Naive thymus-derived CD8-positive, alpha-beta T cell (primary cell): Measurements from ENCODE around the gene AACS. TPM values are rescaled to one million over a fixed set of nuclear protein-coding genes. Genes with fewer than 3 reads are reported as not detected.
"Not testable (repeated sequence)": the region's sequence is repeated elsewhere in the genome, so short reads cannot be mapped to it uniquely, and the experiment has no call there.

Experiments used
- ATAC-seq, 2 donors: fragments of 150-1000 bp; cut with Tn5 transposase in 1 of 2; sonication (Bioruptor Pico), chemical (Tn5 transposase) in 1 of 2; 1 replicate in 1 of 2; 2 replicates in 1 of 2; pipeline ENCODE4 v1.10.0; 2021; ENCODE audit warnings: mild to moderate bottlenecking in 2 of 2, moderate library complexity in 2 of 2
- POLR2A ChIA-PET: fragments of 350-600 bp; sonication (Branson Sonifier 250); formaldehyde crosslinking; loops from one replicate; lab custom pipeline; 2021; ENCODE audit warnings: antibody characterized with exemption; lab: Charles Lee
- DNase-seq, 10 donors: peaks; one replicate each; pipeline versions ENCODE4 v3.0.0 to v3.0.0-alpha.2; 2020 to 2022
- H3K27ac Mint-ChIP-seq, 10 donors: one replicate each; pipeline ENCODE4 v1.8.0; 2020 to 2022; ENCODE audit warnings: mild to moderate bottlenecking in 10 of 10, mixed read lengths in 10 of 10, moderate library complexity in 4 of 10, inconsistent platforms in 1 of 10
- H3K27me3 Mint-ChIP-seq, 5 donors: one replicate each; pipeline ENCODE4 v1.8.0; 2021 to 2022; ENCODE audit warnings: mixed read lengths in 5 of 5
- H3K36me3 Mint-ChIP-seq, 3 donors: one replicate each; pipeline ENCODE4 v1.8.0; 2020 to 2022; ENCODE audit warnings: mixed read lengths in 3 of 3, mild to moderate bottlenecking in 2 of 3, inconsistent platforms in 1 of 3
- H3K4me1 Mint-ChIP-seq, 4 donors: one replicate each; pipeline ENCODE4 v1.8.0; 2021 to 2022; ENCODE audit warnings: mixed read lengths in 4 of 4
- H3K4me3 Mint-ChIP-seq, 10 donors: one replicate each; pipeline ENCODE4 v1.8.0; 2020 to 2022; ENCODE audit warnings: mild to moderate bottlenecking in 10 of 10, mixed read lengths in 10 of 10, moderate library complexity in 6 of 10, inconsistent platforms in 1 of 10
- H3K9me3 Mint-ChIP-seq, 9 donors: one replicate each; pipeline ENCODE4 v1.8.0; 2020 to 2022; ENCODE audit warnings: mixed read lengths in 9 of 9, mild to moderate bottlenecking in 3 of 9, inconsistent platforms in 1 of 9, moderate library complexity in 1 of 9
- polyA plus RNA-seq, 3 donors: library from polyadenylated mRNA; unstranded; fragments of 300-500 nt; fragmentation: Illumina TruSeq; gene quantifications; one replicate each; pipeline ENCODE4 v1.2.3, GENCODE V29; 2021
- total RNA-seq, 8 experiments: library from RNA in 2 of 8; stranded (reverse) in 2 of 8; gene quantifications; one replicate each; pipeline ENCODE4 v1.2.3 and lab custom pipeline; 2021 to 2026

AACS gene
- total and polyA plus RNA-seq, 5 experiments from 2014 or later: 7.4 to 20.4 (median 17.2) TPM

DNA sequence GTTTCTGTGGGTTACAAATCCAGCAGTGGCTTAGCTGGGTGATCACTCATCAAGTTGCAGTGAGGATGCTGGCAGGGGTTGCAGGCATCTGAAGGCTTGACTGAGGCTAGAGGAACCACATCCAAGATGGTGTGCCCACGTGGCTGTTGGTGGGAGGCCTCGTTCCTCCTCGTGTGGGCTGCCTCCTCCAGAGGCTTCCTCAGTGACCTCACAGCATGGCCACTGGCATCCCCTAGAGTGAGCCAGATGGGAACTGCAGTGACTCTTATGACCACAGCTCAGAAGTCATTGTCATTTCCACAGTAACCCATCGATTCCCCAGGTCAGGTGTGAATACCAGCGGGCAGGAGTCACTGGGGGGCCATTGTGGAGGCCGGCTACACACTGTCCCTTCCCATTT lies 17.8 kb downstream of the AACS start:
- POLR2A ChIA-PET: no interaction called here
- Mint-ChIP-seq H3K4me1 (peaks cover 0 to 3% (median 0%) of the 10 kb centered on the region in 4 donors), H3K9me3 (no peaks in the 10 kb centered on the region), H3K27me3 (no peaks in the 10 kb centered on the region), H3K36me3 (peaks cover 0 to 44% (median 8%) of the 10 kb centered on the region in 3 donors), H3K4me3 (no peak overlapping the region), H3K27ac (no peak overlapping the region)
- ATAC-seq: no peak
- DNase-seq: no peak

DNA sequence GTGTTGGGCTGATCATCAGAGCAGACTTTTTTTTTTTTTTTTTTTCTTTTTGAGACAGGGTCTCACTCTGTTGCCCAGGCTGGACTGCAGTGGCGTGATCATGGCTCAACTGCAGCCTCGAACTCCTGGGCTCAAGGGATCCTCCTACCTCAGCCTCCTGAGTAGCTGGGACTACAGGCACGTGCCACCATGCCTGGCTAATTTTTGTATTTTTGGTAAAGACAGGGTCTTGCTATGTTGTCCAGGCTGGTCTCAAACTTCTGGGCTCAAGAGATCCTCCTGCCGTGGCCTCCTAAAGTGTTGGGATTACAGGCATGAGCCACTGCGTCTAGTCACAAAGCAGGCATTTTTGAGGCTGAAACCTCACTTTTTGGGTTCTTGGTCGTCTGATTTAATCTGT lies 23.0 kb downstream of the AACS start:
- POLR2A ChIA-PET, H3K27ac Mint-ChIP-seq, DNase-seq, H3K27me3 Mint-ChIP-seq, H3K4me1 Mint-ChIP-seq, H3K9me3 Mint-ChIP-seq, ATAC-seq, H3K4me3 Mint-ChIP-seq: not testable (repeated sequence)
- H3K36me3 Mint-ChIP-seq: peaks cover 0 to 35% (median 3%) of the 10 kb centered on the region in 3 donors

DNA sequence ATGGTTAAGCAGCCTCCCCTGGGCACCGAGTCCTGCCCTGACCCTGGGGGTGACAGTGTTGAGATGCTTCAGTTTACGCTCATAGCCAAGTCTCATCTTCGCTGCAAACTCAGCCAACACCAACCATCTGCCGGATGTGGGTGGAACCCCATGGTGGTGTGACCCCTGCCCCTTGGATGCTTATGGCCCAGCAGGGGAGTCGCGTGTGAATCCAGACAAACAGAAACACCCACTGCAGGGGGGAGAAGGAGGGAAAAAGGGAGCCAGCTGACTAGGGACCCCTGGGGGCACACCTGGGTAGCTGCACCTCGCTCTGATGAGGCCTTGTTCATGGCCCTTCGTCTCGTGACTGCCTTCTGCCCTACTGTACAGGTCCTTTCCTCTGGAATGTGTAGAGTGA lies 23.8 kb downstream of the AACS start:
- no peak for ATAC-seq
- H3K4me3 Mint-ChIP-seq: no peak overlapping the region
- H3K9me3 Mint-ChIP-seq: no peaks in the 10 kb centered on the region
- H3K27ac Mint-ChIP-seq: no peak overlapping the region
- H3K36me3 Mint-ChIP-seq: peaks cover 0 to 34% (median 3%) of the 10 kb centered on the region in 3 donors
- H3K4me1 Mint-ChIP-seq: peaks cover 0 to 5% (median 0%) of the 10 kb centered on the region in 4 donors
- DNase-seq: no peak
- H3K27me3 Mint-ChIP-seq: no peaks in the 10 kb centered on the region
- POLR2A ChIA-PET: no interaction called here

DNA sequence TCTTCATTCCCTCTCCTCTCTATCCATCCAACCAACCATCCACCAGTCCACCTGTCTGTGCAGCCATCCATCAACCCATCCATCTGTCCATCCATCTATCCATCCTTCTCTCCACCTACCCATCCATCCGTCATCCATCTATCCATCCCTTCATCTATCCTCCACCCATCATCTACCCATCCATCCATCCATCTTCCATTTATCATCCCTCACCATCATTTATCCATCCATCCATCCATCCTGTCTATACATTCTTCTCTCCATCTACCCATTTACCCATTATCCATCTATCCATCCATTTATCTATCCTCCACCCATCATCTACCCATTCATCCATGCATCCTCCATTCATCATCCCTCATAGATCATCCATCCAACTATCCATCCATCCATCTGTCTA lies 24.4 kb downstream of the AACS start:
- H3K36me3 Mint-ChIP-seq: peaks cover 0 to 37% (median 8%) of the 10 kb centered on the region in 3 donors
- H3K27ac Mint-ChIP-seq: no peak overlapping the region
- H3K4me3 Mint-ChIP-seq: no peak overlapping the region
- H3K9me3 Mint-ChIP-seq: no peaks in the 10 kb centered on the region
- POLR2A ChIA-PET: no interaction called here
- H3K27me3 Mint-ChIP-seq: no peaks in the 10 kb centered on the region
- DNase-seq: no peak
- H3K4me1 Mint-ChIP-seq: peaks cover 0 to 5% (median 0%) of the 10 kb centered on the region in 4 donors
- ATAC-seq: no peak

DNA sequence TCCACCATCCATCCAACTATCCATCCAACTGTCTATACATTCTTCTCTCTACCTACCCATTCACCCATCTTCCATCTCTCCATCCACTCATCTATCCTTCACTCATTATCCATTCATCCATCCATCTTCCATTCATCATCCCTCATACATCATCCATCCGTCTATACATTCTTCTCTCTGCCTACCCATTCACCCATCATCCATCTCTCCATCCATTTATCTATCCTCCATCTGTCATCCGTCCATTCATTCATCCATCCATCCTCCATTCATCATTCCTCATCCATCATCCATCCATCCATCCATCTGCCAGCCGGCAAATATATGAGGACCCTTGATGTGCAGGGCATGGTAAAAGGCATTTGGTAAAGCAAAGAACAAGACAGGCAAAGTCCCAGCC lies 25.2 kb downstream of the AACS start:
- ATAC-seq (no peak), DNase-seq (no peak)
- H3K36me3 Mint-ChIP-seq: peaks cover 0 to 37% (median 8%) of the 10 kb centered on the region in 3 donors
- no peaks in the 10 kb centered on the region for H3K27me3 Mint-ChIP-seq
- no peak overlapping the region for H3K4me3 Mint-ChIP-seq
- POLR2A ChIA-PET: no interaction called here
- H3K27ac Mint-ChIP-seq: no peak overlapping the region
- no peaks in the 10 kb centered on the region for H3K9me3 Mint-ChIP-seq
- H3K4me1 Mint-ChIP-seq: peaks cover 0 to 5% (median 0%) of the 10 kb centered on the region in 4 donors

DNA sequence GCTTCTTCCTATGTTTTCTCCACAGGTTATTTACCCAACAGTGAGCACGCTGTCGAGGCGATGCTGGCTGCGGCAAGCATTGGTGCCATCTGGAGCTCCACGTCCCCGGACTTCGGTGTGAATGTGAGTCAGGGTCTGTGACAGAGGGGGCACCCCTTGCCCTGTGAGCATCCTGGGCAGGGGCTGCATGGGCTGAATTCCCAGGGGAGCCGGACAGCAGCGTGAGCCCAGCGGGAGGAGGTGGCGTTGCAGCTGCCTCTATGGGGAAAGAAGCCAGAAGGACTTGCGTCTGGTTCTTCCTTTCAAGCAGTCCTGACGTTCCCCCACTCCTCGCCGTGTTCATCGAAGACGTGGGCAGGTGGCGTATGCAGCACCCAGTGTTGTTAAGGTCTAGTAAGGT lies 26.2 kb downstream of the AACS start:
- DNase-seq (no peak), ATAC-seq (no peak)
- Mint-ChIP-seq H3K4me3 (no peak overlapping the region), H3K4me1 (peaks cover 0 to 7% (median 2%) of the 10 kb centered on the region in 4 donors), H3K27me3 (no peaks in the 10 kb centered on the region), H3K27ac (no peak overlapping the region), H3K36me3 (peaks cover 0 to 37% (median 8%) of the 10 kb centered on the region in 3 donors), H3K9me3 (no peaks in the 10 kb centered on the region)
- POLR2A ChIA-PET: interaction anchor here (0.6 kb wide), 1 partner anchor 27 kb away, joined by 4 read pairs; no protein-coding TSS in a partner anchor

DNA sequence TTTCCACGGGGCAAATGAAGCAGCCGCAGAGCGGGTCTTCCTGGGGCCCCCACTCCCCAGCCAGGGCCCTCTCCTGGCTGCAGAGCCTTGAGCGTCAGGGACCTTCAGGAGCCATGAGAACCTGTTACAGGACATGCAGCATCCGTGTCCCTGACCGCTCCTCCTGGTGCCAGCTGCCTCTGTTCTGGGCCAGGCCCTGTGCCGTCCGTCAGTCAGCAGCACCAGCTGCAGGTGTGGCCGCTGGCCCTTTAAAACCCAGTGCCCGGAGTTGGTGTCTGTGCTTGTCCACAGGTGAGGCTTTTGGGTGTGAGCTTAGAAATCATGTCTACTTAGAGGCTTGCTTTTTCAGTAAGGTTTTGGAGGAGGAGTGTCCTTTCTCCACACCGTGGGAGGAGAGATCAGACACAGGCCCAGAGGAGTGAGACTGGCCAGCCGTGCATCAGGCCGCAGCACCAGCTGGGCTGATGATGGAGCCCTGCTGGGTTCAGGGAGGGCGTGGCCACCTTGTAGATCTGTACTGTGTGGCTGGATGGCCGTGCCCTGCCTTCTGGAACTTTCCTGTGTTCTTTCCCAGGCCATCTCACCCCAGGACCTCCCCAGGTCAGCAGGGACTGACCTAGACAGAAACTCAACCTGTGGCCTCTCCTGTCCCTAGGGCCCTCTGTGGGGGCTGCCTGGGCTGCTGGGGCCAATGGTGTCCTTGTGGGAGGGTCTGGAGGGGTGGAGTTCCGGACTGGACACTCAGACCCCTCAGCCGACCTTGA lies 27.1 kb downstream of the AACS start:
- DNase-seq: no peak
- Mint-ChIP-seq H3K27ac (peak overlapping the region in 1 of 10 donors; percentile 49), H3K36me3 (peaks cover 0 to 33% (median 8%) of the 10 kb centered on the region in 3 donors), H3K4me3 (no peak overlapping the region), H3K4me1 (peaks cover 0 to 8% (median 7%) of the 10 kb centered on the region in 4 donors), H3K9me3 (no peaks in the 10 kb centered on the region), H3K27me3 (no peaks in the 10 kb centered on the region)
- no peak for ATAC-seq
- POLR2A ChIA-PET: no interaction called here

DNA sequence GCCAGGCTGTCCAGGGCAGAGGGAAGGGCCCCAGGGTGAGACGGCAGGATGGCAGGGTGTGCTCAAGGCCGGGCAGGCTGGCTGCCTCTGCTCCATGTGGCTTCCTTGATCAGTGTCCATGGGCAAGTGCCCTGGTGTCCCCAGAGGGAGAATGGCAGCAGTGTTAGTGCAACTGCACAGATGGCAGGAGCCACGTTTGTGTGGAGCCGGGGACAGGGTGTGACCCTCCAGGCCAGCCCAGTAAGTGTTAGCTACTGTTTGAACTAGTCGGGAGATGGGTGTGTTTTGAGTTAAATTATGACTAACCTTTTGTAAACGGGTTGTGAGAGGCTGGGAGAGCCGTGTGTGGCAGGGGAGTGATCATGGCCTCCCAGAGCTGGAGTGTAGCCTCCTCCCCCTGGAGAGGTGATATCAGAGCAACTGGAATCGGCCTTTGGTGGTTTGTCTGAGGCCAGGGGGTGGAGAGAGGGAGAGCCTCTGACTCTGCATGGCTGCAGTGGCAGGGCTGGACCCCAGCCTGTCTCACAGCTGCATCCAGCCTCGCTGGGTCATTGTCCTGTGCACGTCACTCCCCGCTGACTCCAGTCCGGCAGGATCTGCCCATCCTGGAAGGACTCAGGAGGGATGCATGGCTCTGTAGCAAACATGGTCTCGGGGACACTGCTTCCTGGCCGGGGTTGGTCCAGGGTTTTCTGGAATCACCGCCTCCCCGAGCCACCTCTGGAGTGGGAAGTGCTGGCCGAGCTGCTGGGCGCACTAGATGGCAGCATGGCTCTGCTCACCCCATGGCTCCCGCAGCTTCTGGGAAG lies 27.8 kb downstream of the AACS start:
- no peaks in the 10 kb centered on the region for H3K9me3 Mint-ChIP-seq
- DNase-seq (no peak), ATAC-seq (no peak)
- H3K27me3 Mint-ChIP-seq: no peaks in the 10 kb centered on the region
- H3K4me1 Mint-ChIP-seq: peaks cover 0 to 15% (median 9%) of the 10 kb centered on the region in 4 donors
- peaks cover 0 to 33% (median 8%) of the 10 kb centered on the region in 3 donors for H3K36me3 Mint-ChIP-seq
- peak overlapping the region in 1 of 10 donors; percentile 49 for H3K27ac Mint-ChIP-seq
- POLR2A ChIA-PET: no interaction called here
- H3K4me3 Mint-ChIP-seq: no peak overlapping the region

DNA sequence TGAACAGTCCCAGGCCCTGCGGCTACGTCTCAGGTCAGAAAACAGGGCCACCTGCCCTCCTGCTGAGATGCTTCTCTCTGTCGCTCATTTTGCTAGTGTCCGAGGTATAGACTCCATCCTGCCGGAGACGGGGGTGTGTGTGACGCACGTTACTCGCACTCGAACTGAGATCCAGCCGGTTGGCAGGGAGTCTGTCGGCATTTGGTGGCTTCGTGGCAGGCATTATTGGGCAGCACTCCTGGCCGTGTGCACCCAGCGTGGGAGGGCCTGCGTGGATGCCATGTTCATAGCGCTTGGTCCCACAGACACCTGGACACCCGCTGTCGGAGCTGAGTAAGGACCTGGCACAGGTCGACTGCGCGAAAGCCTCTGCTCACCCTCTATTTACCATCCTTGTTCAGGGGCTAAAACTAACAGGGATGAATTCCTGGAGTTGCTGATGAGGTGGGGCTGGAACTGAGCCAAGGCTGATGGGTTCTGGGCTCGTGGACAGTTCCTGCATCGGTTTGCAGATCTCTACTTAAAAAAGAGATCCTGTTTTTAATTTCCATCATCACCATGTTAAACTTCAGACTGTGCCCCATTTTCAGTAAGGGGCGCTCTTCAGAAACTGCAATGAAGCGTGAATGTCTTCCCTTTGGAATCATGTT lies 28.6 kb downstream of the AACS start:
- Mint-ChIP-seq H3K4me1 (peaks cover 6 to 22% (median 13%) of the 10 kb centered on the region in 4 donors), H3K4me3 (no peak overlapping the region), H3K27me3 (no peaks in the 10 kb centered on the region), H3K9me3 (no peaks in the 10 kb centered on the region), H3K27ac (no peak overlapping the region), H3K36me3 (peaks cover 0 to 33% (median 8%) of the 10 kb centered on the region in 3 donors)
- no peak for DNase-seq
- no peak for ATAC-seq
- POLR2A ChIA-PET: no interaction called here

DNA sequence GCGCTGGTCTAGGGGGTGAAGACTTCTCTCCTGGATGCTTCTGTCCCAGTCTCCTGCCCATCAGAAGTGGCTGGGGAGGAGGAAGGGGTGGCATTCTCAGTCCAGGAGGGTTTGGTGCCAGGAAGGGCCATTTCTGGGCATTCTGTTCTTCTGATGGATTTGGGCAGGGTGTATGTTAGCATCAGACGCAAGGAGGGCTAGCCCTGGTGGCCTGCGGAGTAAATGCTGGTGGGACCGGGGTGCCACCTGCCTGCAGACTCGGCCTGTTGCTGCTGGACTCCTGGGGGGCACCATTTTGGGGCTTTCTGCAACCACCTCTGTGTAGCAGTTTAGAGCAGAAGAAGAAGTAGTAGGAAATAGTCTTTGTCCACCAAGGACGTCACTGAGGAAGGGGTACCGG lies 31.7 kb downstream of the AACS start:
- ATAC-seq (no peak), DNase-seq (no peak)
- peaks cover 12 to 28% (median 19%) of the 10 kb centered on the region in 4 donors for H3K4me1 Mint-ChIP-seq
- POLR2A ChIA-PET: interaction anchor here (0.6 kb wide), 1 partner anchor 384 kb away, joined by 3 read pairs; no protein-coding TSS in a partner anchor
- peak overlapping the region in 2 of 10 donors; percentile 24 to 40 for H3K27ac Mint-ChIP-seq
- no peaks in the 10 kb centered on the region for H3K9me3 Mint-ChIP-seq
- H3K36me3 Mint-ChIP-seq: peaks cover 0 to 26% (median 8%) of the 10 kb centered on the region in 3 donors
- H3K4me3 Mint-ChIP-seq: peak overlapping the region in 1 of 10 donors; percentile 43
- H3K27me3 Mint-ChIP-seq: no peaks in the 10 kb centered on the region

DNA sequence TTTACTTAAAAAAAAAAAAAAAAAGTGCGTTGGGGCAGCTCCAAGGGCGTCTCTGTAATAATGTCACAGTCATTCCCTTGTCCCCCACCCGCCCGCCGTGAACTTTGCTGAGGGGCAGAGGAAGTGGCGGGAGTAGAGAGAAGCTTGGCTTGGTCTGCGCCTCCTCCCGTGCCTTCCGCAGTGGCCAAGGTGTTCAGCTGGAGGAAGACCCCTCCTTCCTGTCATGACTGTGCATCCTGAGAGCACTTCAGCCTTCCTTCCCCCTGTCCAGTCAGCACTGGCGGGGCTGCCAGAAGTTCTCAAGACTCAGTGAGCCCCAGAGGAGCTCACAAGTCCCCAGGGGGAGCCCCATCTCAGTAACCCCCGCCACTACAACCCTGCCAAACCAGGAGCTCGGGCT lies 32.2 kb downstream of the AACS start:
- no peak for ATAC-seq
- H3K27me3 Mint-ChIP-seq: no peaks in the 10 kb centered on the region
- H3K27ac Mint-ChIP-seq: peak overlapping the region in 1 of 10 donors; percentile 33
- no peaks in the 10 kb centered on the region for H3K9me3 Mint-ChIP-seq
- no peak for DNase-seq
- H3K36me3 Mint-ChIP-seq: peaks cover 0 to 22% (median 8%) of the 10 kb centered on the region in 3 donors
- POLR2A ChIA-PET: interaction anchor here (0.6 kb wide), 1 partner anchor 384 kb away, joined by 3 read pairs; no protein-coding TSS in a partner anchor
- H3K4me1 Mint-ChIP-seq: peaks cover 12 to 28% (median 19%) of the 10 kb centered on the region in 4 donors
- peak overlapping the region in 1 of 10 donors; percentile 28 for H3K4me3 Mint-ChIP-seq

DNA sequence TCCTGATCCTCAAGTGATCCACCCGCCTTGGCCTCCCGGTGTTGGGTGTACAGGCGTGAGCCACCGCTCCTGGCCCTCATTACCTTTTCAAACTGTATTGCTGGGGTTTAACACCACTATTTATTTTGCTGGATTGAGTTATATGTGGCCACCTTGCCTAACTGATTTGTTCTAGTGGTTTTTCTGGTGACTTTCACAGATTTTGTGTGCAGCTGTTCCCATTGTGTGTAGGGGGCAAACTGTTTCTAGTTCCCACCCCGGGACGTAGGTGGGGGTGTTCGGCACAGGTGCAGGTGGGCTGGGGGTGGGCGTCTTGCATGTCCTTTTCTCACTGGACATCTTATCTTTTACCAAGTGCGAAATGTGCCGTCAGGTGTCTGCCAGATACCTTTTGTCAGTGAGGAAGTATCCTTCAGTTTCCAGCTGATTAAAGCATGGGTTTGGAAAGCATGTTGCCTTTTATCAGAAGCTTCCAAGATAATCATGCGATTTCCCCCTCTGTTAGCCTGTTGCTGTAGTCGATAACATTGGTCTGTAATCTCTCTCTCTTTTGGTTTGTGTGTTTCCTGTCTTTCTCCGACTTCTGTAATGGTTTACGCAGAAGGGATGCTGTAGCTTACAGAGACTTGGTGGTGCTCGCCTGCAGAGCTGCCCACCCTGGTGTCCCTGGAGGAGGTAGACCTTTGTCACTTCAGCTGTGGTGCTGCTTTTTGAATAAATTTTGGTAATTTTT lies 33.6 kb downstream of the AACS start:
- Mint-ChIP-seq H3K4me1 (peaks cover 10 to 28% (median 19%) of the 10 kb centered on the region in 4 donors), H3K27me3 (no peaks in the 10 kb centered on the region), H3K27ac (peak overlapping the region in 7 of 10 donors; percentile 0 to 79 (median 33)), H3K4me3 (peak overlapping the region in 3 of 10 donors; percentile 9 to 33 (median 12)), H3K36me3 (peaks cover 5 to 25% (median 15%) of the 10 kb centered on the region in 3 donors), H3K9me3 (no peaks in the 10 kb centered on the region)
- POLR2A ChIA-PET: no interaction called here
- peak in 1 of 2 donors; percentile 49 for ATAC-seq
- DNase-seq: peak in 3 of 10 donors; percentile 3 to 19 (median 6)
